ENCODE data around the gene CERS4.

DNA sequence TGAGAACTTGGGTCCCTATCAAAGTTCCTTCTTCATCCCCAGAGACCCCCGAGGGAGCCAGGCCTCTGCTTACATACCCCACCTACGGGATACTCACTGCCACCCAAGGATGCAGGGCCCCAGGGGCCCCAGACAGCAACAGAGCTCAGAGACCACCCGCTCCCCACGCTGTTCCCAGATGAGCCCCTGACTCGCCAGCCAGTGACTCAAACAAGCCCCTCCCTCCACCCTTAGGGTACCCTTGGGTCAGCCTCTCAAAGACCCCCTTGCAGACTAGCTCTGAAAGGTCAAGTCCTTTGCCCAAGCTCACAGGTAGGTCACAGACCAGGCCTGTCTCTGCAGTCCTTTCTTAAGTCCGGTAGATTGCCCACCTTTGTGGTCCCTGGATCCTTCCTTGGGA is 53.3 kb downstream of the CERS4 start:
- TF ChIP-seq, protein P1, sequence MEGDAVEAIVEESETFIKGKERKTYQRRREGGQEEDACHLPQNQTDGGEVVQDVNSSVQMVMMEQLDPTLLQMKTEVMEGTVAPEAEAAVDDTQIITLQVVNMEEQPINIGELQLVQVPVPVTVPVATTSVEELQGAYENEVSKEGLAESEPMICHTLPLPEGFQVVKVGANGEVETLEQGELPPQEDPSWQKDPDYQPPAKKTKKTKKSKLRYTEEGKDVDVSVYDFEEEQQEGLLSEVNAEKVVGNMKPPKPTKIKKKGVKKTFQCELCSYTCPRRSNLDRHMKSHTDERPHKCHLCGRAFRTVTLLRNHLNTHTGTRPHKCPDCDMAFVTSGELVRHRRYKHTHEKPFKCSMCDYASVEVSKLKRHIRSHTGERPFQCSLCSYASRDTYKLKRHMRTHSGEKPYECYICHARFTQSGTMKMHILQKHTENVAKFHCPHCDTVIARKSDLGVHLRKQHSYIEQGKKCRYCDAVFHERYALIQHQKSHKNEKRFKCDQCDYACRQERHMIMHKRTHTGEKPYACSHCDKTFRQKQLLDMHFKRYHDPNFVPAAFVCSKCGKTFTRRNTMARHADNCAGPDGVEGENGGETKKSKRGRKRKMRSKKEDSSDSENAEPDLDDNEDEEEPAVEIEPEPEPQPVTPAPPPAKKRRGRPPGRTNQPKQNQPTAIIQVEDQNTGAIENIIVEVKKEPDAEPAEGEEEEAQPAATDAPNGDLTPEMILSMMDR (IDR thresholded peaks at IDR 0.05; ENCODE audit: low read depth, low read length) = no peak
- TF ChIP-seq POLR2A (IDR thresholded peaks at IDR 0.05; ENCODE audit: extremely low read depth, insufficient read length) (no peak), MYC (IDR thresholded peaks at IDR 0.05; ENCODE audit: low read depth, low read length) (no peak)
- TF ChIP-seq, protein P2, sequence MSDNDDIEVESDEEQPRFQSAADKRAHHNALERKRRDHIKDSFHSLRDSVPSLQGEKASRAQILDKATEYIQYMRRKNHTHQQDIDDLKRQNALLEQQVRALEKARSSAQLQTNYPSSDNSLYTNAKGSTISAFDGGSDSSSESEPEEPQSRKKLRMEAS (IDR thresholded peaks at IDR 0.05; ENCODE audit: low read depth, low read length) = no peak

Measured in NB4 (cell line).